CD4-positive, alpha-beta T cell treated with Interleukin-10 for 1 hour (primary cell): ENCODE results near the gene OSBPL5.
A peak's percentile ranks its signal among the peaks of the same experiment; 100 is the strongest.

Experiments used
- DNase-seq: peaks from one replicate; pipeline ENCODE4 v3.0.0-alpha.2; 2020

Gene OSBPL5

DNA sequence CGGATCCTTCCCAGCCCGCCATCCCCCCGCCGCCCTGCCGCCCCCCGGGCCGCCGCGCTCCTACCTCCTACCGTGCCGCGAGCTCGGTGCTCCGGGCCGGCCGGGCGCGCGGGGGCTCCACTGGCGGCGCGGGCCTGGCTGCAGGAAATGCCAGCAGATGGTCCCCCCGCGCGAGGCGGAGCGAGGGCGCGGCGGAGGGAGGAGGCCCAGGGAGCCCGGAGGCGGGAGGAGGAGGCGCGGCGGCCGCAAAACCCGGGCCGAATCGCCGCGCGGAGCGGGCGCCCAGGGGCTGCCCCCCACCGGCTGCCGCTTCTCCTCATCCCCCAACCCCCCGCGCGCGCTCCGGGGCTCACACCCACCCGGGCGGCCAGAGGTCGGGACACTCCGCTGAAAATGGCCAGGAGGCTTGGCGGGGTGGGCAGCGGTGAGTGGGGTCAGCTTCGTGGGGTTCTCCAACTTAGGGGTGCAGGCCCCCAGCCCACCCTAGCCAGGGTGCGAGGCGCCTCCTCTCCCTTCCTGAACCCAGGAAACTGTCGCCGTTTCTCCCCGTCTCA, at the start of gene OSBPL5:
Gene OSBPL5, minus strand, starts transcription at position 159 of the 554 bp plus-strand sequence. CDS start 36,162 bp downstream, outside the sequence.
- DNase-seq = peak; percentile 55

GRCh38 chr11:3214420-3214699, 49.2 kb upstream of the OSBPL5 start:
- DNase-seq = no peak

DNA sequence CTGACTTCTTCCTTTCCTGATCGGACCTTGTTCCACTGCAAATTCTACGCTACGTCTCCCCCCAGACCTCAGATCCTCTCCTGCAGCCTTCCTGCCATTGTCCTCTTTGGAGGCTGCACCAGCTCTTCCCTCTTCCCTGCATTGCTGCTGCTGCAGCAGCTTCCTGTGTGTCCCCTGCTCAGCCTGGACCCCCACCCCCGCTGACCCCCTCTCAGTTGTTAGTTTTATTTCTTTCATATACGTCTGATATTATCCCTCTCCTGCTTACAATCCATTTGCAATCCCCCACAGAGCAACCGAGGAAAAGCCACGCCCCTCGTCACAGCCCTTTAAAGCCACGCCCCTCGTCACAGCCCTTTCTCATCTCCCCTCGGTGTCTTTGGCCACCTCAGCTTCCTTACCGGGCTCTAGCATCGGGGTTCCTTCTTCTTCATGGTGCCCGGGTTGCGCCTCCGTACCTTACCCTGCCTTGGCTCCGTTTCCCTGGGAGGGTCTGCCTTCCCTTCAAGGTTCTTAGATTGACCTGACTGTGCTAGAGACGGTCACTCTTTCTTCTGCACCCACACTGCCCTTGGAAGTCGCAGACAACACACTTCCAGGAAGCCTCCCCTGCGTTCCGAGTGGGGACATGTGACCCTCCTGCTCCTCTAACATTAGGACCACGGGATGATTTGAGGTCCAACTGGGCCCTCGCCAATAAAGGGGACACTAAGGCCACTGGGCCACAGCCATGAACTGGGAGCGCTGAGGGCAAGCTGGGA, 48.7 kb upstream of the OSBPL5 start:
- DNase-seq = no peak

- DNase-seq = no peak
Observed at GRCh38 chr11:3208272-3208671, 43.2 kb upstream of the OSBPL5 start.

DNA sequence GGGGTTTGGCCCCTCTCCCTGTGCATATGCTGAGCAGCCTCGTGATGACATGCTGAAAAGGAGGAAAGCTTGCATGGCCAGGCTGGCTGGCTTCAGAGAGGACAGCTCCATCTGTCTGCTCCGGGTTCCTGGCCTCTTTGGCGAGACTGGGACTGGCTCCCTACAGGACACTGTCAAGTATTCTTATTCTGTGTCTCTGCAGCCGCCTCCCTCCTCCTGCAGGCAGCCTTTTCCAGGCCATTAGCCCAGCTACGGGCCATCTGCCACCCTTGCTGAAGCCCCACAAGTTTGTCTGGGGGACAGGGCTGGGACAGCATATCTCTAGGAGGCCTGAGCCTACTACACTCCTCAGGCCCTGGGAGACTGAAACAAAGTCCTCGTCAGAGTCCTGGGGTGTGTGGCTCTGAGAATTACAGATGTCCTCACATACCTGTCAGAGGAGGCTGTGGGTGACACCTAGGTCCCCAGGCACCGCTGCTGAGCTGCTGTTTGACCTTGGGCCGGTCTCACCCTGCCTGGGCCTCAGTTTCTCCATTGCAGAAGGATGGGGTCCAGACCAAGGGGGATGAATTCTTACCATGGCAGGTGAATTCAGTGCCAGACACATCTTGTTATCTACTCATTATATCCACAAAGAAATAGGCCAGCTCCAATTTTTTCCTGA, 42.5 kb upstream of the OSBPL5 start:
- DNase-seq = no peak

- no peak for DNase-seq
Observed at GRCh38 chr11:3206922-3207204, 41.8 kb upstream of the OSBPL5 start.

GRCh38 chr11:3206156-3206921, 41.2 kb upstream of the OSBPL5 start:
- DNase-seq = no peak

GRCh38 chr11:3205261-3206155, 40.4 kb upstream of the OSBPL5 start:
- DNase-seq = no peak

DNA sequence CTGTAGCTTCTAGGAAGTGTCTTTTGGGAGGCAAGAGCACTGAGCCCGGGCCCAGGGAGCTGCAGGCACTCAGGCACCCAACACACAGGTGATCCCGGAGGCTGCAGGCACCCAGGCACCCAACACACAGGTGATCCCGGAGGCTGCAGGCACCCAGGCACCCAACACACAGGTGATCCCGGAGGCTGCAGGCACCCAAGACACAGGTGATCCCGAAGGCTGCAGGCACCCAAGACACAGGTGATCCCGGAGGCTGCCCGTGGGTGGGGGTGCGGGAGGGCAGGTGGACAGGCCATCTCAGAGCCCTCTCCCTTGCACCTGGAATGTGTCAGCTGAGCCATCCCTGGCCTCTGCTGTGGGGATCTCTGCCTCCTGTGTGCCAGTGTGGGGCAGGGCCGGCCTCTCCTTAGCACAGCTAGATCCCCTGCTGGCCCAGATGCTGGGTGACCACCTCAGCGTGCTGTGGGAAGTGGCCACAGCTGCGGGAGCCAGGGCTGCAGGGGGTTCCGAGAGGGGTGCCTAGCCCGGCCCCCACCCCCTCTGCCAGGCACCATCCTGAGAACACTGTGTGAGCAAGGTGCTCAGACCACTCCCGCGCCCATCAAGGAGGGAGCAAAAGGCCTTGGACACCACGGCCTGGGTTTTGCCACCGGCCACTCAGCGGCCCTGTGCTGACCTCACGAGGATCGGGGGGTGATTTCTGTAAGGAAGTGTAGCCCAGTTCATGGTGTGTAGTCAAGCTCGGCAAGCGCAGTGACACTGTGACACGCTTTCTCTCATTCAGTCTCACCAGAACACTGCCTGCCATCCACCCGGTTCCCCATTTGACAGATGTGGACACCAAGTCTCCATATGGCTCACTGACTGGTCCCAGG, 39.3 kb upstream of the OSBPL5 start:
- no peak for DNase-seq

DNA sequence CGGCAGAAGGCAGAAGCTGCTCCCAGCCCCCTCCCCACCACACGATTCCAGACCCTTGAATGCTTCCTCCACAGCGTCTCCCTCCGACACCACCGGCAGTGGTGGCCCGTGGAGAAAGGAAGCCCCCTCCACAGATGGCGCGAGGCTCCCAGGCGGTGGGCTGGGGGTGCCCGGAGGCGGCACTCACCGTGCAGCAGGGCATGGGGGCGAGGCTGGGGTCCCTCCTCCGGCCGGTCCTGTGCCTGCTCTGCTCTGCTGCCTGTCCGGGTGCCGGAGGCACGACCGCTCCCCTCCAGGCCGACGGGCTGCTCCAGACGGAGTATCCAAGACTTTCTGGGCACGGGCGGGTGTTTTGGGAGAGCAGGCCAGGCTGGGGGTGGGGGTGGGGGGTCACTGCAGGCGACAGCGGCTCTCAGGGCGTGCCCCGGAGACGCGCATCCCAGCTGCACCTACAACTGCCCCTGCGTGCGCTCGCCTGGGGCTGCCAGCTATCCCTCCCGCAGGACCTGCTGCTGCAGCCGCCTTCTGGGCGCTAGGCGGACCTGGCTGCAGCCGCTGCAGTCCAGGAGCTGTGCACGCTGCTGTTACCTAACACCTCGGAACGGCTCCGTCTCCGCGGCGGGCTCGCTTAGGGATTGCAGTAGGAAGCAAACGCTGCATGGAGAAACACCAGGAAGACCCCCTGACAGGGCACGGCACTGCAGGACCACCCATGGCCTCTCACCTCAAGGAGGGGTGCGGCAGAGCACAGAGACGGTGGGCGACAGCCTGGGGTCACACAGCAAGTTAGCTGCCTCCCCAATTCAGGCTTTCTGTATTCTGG, 38.3 kb upstream of the OSBPL5 start:
- DNase-seq = no peak

GRCh38 chr11:3202759-3203158, 37.6 kb upstream of the OSBPL5 start:
- DNase-seq = no peak

DNA sequence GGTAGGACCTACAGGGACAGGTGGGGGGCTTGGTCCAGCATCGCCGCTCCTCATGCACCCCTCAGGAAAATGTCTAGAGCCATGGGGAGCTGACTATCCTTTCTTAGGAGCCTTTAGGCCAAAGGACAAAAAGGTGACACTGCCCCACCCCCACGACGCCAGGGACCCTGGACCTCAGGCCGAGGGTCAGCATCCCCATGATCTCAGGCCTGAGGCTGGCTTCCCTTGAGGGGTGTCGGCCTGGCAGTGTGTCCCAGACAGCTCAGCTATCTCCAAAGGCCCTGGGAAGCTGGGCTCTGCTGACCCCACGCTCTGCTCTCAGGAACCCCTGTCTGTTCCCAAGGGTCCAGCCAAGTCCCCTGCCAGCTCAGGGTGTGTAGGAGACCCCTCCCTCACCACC, 37.2 kb upstream of the OSBPL5 start:
- DNase-seq = no peak

DNA sequence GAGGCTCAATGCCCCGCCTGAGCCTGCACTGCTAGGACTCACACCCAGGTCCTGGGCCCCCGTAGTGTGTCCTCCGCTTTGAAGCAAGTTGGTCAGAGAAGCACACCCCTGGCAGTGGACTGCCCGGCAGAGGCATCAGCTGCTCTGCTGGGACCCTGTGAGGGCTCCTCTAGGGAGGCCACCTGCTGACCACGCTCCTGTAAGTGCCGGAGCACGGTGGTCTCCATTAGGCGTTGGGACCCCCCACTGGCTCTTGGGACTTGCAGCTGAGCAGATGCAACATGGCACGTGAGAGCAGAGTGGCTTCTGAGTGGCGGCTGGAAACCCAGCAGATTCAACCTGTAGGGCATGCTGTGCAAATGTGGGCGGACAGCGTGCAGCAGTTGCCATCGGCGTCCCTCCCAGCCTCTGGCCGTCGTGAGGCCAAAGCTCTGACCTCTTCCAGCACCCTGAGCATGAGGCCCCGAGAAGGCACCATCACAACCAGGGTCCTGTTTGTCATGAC, 36.6 kb upstream of the OSBPL5 start:
- DNase-seq = no peak

DNA sequence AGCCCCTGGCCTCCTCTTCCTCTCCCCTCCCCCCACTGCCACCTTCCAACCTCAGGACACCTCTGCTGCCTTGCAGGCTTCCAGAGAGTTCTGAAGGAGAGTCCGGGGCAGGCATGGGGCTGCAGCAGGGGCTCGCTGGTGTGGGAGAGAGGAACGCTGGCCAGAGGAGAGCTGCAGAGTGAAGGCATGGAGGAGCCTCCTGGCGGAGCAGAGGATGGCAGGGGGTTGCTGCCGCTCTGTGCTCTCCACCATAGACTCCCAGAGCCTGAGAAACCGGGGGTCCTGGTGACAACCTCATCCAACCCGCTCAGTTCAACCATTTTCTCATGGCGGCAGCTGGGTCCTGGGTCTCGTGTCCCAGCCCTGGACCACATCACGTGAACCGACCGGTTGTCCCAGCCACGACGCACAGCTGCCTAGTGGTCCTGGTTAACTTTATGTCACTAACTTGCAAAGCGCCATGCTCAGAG, 36.0 kb upstream of the OSBPL5 start:
- no peak for DNase-seq

DNA sequence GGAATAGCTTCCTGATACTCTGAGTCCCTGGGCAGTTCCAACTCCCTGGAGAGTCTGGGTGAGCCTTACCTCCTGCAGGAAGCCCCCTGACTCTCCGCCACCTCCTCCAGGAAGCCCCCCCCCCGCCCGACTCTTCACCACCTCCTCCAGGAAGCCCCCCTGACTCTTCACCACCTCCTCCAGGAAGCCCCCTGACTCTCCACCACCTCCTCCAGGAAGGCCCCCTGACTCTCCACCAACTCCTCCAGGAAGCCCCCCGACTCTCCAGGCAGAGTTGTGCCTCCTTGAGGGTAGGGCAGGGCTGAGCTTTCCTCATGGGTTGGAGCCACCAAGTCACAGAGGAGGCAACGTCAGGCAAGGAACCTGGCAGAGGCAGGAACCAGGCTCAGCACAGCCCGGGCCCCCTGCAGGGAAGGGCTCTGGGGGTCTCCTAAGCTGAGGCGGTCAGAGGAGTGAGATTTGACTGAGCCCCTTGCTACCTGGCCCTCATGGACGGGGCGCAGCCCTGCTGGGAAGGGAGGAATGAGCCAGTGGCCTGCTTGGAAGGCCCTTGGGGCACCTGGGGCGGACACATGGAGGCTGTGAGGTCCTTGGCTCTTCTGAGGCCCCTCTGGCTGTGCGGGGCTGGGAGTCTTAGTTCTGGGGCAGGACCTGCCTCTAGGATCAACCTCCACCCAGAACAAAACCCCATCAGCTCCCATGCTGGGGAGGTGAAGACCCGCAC, 35.4 kb upstream of the OSBPL5 start:
- DNase-seq = no peak

- DNase-seq = no peak
Observed at GRCh38 chr11:3199537-3200295, 34.6 kb upstream of the OSBPL5 start.

DNA sequence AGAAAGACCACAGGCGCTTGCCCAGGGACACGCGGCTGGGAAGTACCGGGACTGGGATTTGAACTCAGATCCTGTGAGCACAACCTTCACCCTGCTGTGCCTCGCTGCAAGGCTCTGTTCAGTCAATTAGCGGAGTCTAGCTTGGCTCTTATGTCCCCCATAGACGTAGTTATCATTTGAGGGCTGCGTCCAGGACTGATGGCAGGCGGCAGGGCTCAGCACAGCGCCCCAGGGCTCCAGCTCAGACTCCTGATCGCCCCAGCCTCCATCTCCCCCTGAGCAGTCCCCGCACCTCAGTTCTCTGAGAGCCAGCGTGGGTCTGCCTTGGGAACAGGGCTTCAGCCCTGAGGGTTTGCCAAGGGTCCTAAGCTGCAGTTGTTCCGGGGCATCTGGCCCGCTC, 33.7 kb upstream of the OSBPL5 start:
- no peak for DNase-seq

- no peak for DNase-seq
Observed at GRCh38 chr11:3197878-3198528, 32.9 kb upstream of the OSBPL5 start.
